IMR-90 (cell line): ENCODE data around the gene PCDHA5. TPM values are rescaled to one million over a fixed set of nuclear protein-coding genes. Genes with fewer than 3 reads are reported as not detected.
"Not testable (repeated sequence)": the region's sequence is repeated elsewhere in the genome, so short reads cannot be mapped to it uniquely, and the experiment has no call there.

Experiments used
- ATAC-seq: fragments of 200-7000 bp; cut with Tn5 transposase; 2 replicates; pipeline ENCODE4 v1.9.1; 2020; ENCODE audit warnings: low read depth, mild to moderate bottlenecking, moderate library complexity
- BruUV-seq: library from RNA; stranded (reverse); fragments of 400-500 nt; replicated peaks from 2 replicates; lab custom pipeline; 2021; lab: Mats Ljungman, UMichigan
- CTCF ChIA-PET: fragments of 300-600 bp; formaldehyde crosslinking; extraction: SDS; loops from one replicate; lab custom pipeline; 2021; ENCODE audit warnings: antibody characterized with exemption; lab: Yijun Ruan, JAX
- POLR2A ChIA-PET: fragments of 300-600 bp; sonication (Branson Sonifier 250); formaldehyde crosslinking; loops from one replicate; lab custom pipeline; 2022; ENCODE audit warnings: antibody characterized with exemption; ENCODE audit not compliant: unreplicated experiment; lab: Charles Lee
- DNase-seq: peaks from one replicate; pipeline ENCODE4 v3.0.0; 2013
- H2AFZ ChIP-seq: replicated peaks from 2 replicates; pipeline ENCODE3; 2013; ENCODE audit warnings: low read length, mild to moderate bottlenecking; ENCODE audit not compliant: poor library complexity
- H2AK5ac ChIP-seq: 2 replicates; pipeline ENCODE4 v1.6.1; 2013; ENCODE audit warnings: low read depth, low read length, inconsistent platforms
- H2AK9ac ChIP-seq: replicated peaks from 2 replicates; pipeline ENCODE3; 2013; ENCODE audit warnings: mild to moderate bottlenecking, low read depth, low read length, moderate library complexity; ENCODE audit not compliant: poor library complexity
- H2BK120ac ChIP-seq: 2 replicates; pipeline ENCODE4 v1.6.1; 2013; ENCODE audit warnings: low read depth, low read length, inconsistent platforms
- H2BK15ac ChIP-seq: 3 replicates; pipeline ENCODE4 v1.6.1; 2013; ENCODE audit warnings: low read depth, low read length, inconsistent platforms
- H2BK20ac ChIP-seq: 2 replicates; pipeline ENCODE4 v1.6.1; 2013; ENCODE audit warnings: low read depth, mild to moderate bottlenecking, inconsistent platforms, low read length, moderate library complexity
- H2BK5ac ChIP-seq: 2 replicates; pipeline ENCODE4 v1.6.1; 2013; ENCODE audit warnings: mild to moderate bottlenecking, low read depth, low read length, inconsistent platforms; ENCODE audit not compliant: poor library complexity, severe bottlenecking
- H3K14ac ChIP-seq: replicated peaks from 2 replicates; pipeline ENCODE4 v1.6.1; 2013; ENCODE audit warnings: low read depth, low read length, inconsistent platforms
- H3K18ac ChIP-seq: 2 replicates; pipeline ENCODE4 v1.6.1; 2013; ENCODE audit warnings: low read depth, low read length, control low read depth
- H3K23ac ChIP-seq: 2 replicates; pipeline ENCODE4 v1.6.1; 2013; ENCODE audit warnings: low read depth, low read length, inconsistent platforms
- H3K27ac ChIP-seq: 2 replicates; pipeline ENCODE4 v1.5.1; 2013; ENCODE audit warnings: mild to moderate bottlenecking, control low read depth, low read length; ENCODE audit not compliant: insufficient read depth
- H3K27me3 ChIP-seq: 2 replicates; pipeline ENCODE4 v1.6.1; 2013; ENCODE audit warnings: low read length; ENCODE audit not compliant: control insufficient read depth, insufficient read depth
- H3K36me3 ChIP-seq: 2 replicates; pipeline ENCODE4 v1.6.1; 2013; ENCODE audit warnings: low read length, mixed read lengths; ENCODE audit not compliant: control insufficient read depth, insufficient read depth
- H3K4ac ChIP-seq: 2 replicates; pipeline ENCODE4 v1.6.1; 2013; ENCODE audit warnings: low read depth, low read length, inconsistent platforms
- H3K4me1 ChIP-seq: 2 replicates; pipeline ENCODE4 v1.6.1; 2013; ENCODE audit warnings: low read length, mixed read lengths; ENCODE audit not compliant: control insufficient read depth, insufficient read depth
- H3K4me2 ChIP-seq: 2 replicates; pipeline ENCODE4 v1.6.1; 2013; ENCODE audit warnings: low read depth, mild to moderate bottlenecking, control low read depth, low read length, moderate library complexity
- H3K4me3 ChIP-seq: 2 replicates; pipeline ENCODE4 v1.5.1; 2013; ENCODE audit warnings: low read depth, mild to moderate bottlenecking, control low read depth, low read length, moderate library complexity; ENCODE audit not compliant: insufficient read depth
- H3K56ac ChIP-seq: 2 replicates; pipeline ENCODE4 v1.6.1; 2013; ENCODE audit warnings: low read length, inconsistent platforms; ENCODE audit not compliant: insufficient read depth; ENCODE audit errors: extremely low read depth
- H3K79me1 ChIP-seq, 2 experiments: 2 replicates each; pipeline ENCODE4 v1.6.1; 2013; ENCODE audit warnings: low read length in 2 of 2, inconsistent platforms in 1 of 2, low read depth in 1 of 2
- H3K9ac ChIP-seq: 2 replicates; pipeline ENCODE4 v1.6.1; 2013; ENCODE audit warnings: low read depth, low read length, control low read depth
- H3K9me1 ChIP-seq: 2 replicates; pipeline ENCODE4 v1.6.1; 2013; ENCODE audit warnings: low read length, inconsistent platforms; ENCODE audit not compliant: insufficient read depth
- H3K9me3 ChIP-seq: 2 replicates; pipeline ENCODE4 v1.6.1; 2013; ENCODE audit warnings: low read length; ENCODE audit not compliant: control insufficient read depth, insufficient read depth
- H4K20me1 ChIP-seq: 2 replicates; pipeline ENCODE4 v1.6.1; 2013; ENCODE audit warnings: low read length, inconsistent platforms; ENCODE audit not compliant: insufficient read depth
- H4K5ac ChIP-seq: 2 replicates; pipeline ENCODE4 v1.6.1; 2013; ENCODE audit warnings: mild to moderate bottlenecking, low read depth, low read length, control low read depth
- H4K8ac ChIP-seq, 2 experiments: 2 replicates each; pipeline ENCODE4 v1.6.1; 2013; ENCODE audit warnings: low read depth in 2 of 2, low read length in 2 of 2, control low read depth in 1 of 2, inconsistent platforms in 1 of 2
- H4K91ac ChIP-seq: 2 replicates; pipeline ENCODE4 v1.6.1; 2013; ENCODE audit warnings: low read depth, low read length, inconsistent platforms; ENCODE audit not compliant: insufficient read depth
- WGBS, 2 experiments: methylation state at CpG; one replicate each; pipeline versions ENCODE4 v1.1.5 to v1.1.7; 2013; ENCODE audit warnings: missing lambda C conversion rate in 2 of 2; ENCODE audit not compliant: insufficient read length in 1 of 2; ENCODE audit errors: extremely low coverage in 2 of 2; 5-methylcytosine and 5-hydroxymethylcytosine counted together
- dilution Hi-C: fragments of 300-500 bp; cut with HindIII; formaldehyde crosslinking; loops from one replicate; pipeline ENCODE4 v1.14.3; 2018; ENCODE audit warnings: low sequenced_read_pairs; ENCODE audit not compliant: unreplicated experiment
- in situ Hi-C: fragments of 300-500 bp; cut with MboI; formaldehyde crosslinking; loops from 3 replicates; pipeline ENCODE4 v1.14.3; 2019; ENCODE audit warnings: low sequenced_read_pairs, inconsistent platforms, mixed read lengths
- intact Hi-C: fragments of 100-400 bp; cut with micrococcal nuclease; formaldehyde crosslinking; loops from 2 replicates; pipeline ENCODE4 v1.10.0; 2022
- polyA plus RNA-seq, 3 experiments: library from polyadenylated mRNA; depleted of rRNA; stranded (reverse); fragments of >200 nt; gene quantifications; 2 replicates each; pipeline ENCODE4 v1.2.3, GENCODE V29; 2012; ENCODE audit warnings: low replicate concordance in 1 of 3
- total RNA-seq: library from RNA; depleted of rRNA; stranded (reverse); fragments of >200 nt; gene quantifications from 2 replicates; pipeline ENCODE4 v1.2.3, GENCODE V29; 2012

Gene PCDHA5
- total and polyA plus RNA-seq, 2 of the 4 experiments (the other 2 are of a cell fraction) = not detected

GRCh38 chr5:140787422-140787821, 34.0 kb upstream of the PCDHA5 start:
- H2BK120ac ChIP-seq, H3K9me1 ChIP-seq, intact Hi-C loops, H3K27me3 ChIP-seq, H3K4me1 ChIP-seq, H3K23ac ChIP-seq, H3K4me2 ChIP-seq, H2BK5ac ChIP-seq, H3K56ac ChIP-seq, H2BK20ac ChIP-seq, H3K14ac ChIP-seq, ATAC-seq, H2AK5ac ChIP-seq, H3K36me3 ChIP-seq, H2BK15ac ChIP-seq, dilution Hi-C loops, H3K18ac ChIP-seq, H4K20me1 ChIP-seq, BruUV-seq, H4K5ac ChIP-seq, H2AK9ac ChIP-seq, H3K9ac ChIP-seq, H3K4me3 ChIP-seq, in situ Hi-C loops, H2AFZ ChIP-seq, H4K91ac ChIP-seq, POLR2A ChIA-PET, CTCF ChIA-PET, H3K79me1 ChIP-seq, H3K27ac ChIP-seq, H3K4ac ChIP-seq, H4K8ac ChIP-seq, DNase-seq: not testable (repeated sequence)
- peaks cover 33% of the 10 kb centered on the region for H3K9me3 ChIP-seq
- WGBS, 2 experiments = 53% methylated on average over 30 of the region's 44 CpGs; no CpG with 5 or more reads in 1 of the 2 experiments

GRCh38 chr5:140787849-140788504, 33.4 kb upstream of the PCDHA5 start:
- H4K20me1 ChIP-seq, H3K4me3 ChIP-seq: not testable (repeated sequence)

More at GRCh38 chr5:140787849-140788504, 33.4 kb upstream of the PCDHA5 start:
- in situ Hi-C loops, H3K9ac ChIP-seq, H3K79me1 ChIP-seq, H3K4me2 ChIP-seq, ATAC-seq, H3K56ac ChIP-seq, H3K36me3 ChIP-seq, CTCF ChIA-PET, H2AFZ ChIP-seq, H3K27ac ChIP-seq, H4K91ac ChIP-seq, dilution Hi-C loops, H3K18ac ChIP-seq, H2BK15ac ChIP-seq, H2AK5ac ChIP-seq, DNase-seq, H3K4me1 ChIP-seq, H2AK9ac ChIP-seq, intact Hi-C loops, H3K14ac ChIP-seq, POLR2A ChIA-PET, H4K5ac ChIP-seq, H4K8ac ChIP-seq, H3K4ac ChIP-seq, H3K27me3 ChIP-seq, H2BK5ac ChIP-seq, H2BK20ac ChIP-seq, BruUV-seq, H3K9me1 ChIP-seq, H3K23ac ChIP-seq, H2BK120ac ChIP-seq: not testable (repeated sequence)
- H3K9me3 ChIP-seq = peaks cover 30% of the 10 kb centered on the region
- 51% methylated on average over 42 of the region's 70 CpGs; no CpG with 5 or more reads in 1 of the 2 experiments for WGBS, 2 experiments
